SW 1271 (cell line): ENCODE data around the gene SLC6A20.

ENCODE experiments used
- DNase-seq, 2 experiments: peaks; one replicate each; lab custom pipeline; 2025; lab: John Stamatoyannopoulos, UW

SLC6A20 gene

GRCh38 chr3:45795882-45796765 lies at the start of gene SLC6A20:
Gene SLC6A20, minus strand, starts transcription at chr3:45796536. Its CDS starts 117 bp downstream, at chr3:45796419.
- no peak for DNase-seq

GRCh38 chr3:45844616-45845015 lies 48.3 kb upstream of the SLC6A20 start:
- no peak for DNase-seq

- no peak for DNase-seq
These were observed 46.7 kb upstream of the SLC6A20 start for GRCh38 chr3:45842851-45843625.

- peak; percentile 69 to 87 for DNase-seq
These were observed 45.6 kb upstream of the SLC6A20 start, which contains the start of gene LZTFL1 for GRCh38 chr3:45841757-45842491. Gene LZTFL1, minus strand, starts transcription at chr3:45842119. Its CDS starts 128 bp downstream, at chr3:45841991.

GRCh38 chr3:45841420-45841756 lies 45.1 kb upstream of the SLC6A20 start:
- DNase-seq, result peak in 1 of 2 experiments; percentile 23

GRCh38 chr3:45838466-45838865 lies 42.1 kb upstream of the SLC6A20 start:
- DNase-seq, result no peak

- no peak for DNase-seq
These were observed 36.4 kb upstream of the SLC6A20 start for GRCh38 chr3:45832699-45833098.

- DNase-seq, result no peak
These were observed 33.8 kb upstream of the SLC6A20 start for GRCh38 chr3:45830121-45830520.

GRCh38 chr3:45826908-45827307 lies 30.6 kb upstream of the SLC6A20 start:
- no peak for DNase-seq

- no peak for DNase-seq
These were observed 30.0 kb upstream of the SLC6A20 start for GRCh38 chr3:45826321-45826720.

- DNase-seq, result no peak
These were observed 24.8 kb upstream of the SLC6A20 start for GRCh38 chr3:45821127-45821526.

- DNase-seq, result no peak
These were observed 23.2 kb upstream of the SLC6A20 start for GRCh38 chr3:45819543-45819942.

GRCh38 chr3:45817831-45818522 lies 21.6 kb upstream of the SLC6A20 start:
- DNase-seq, result peak in 1 of 2 experiments; percentile 84

GRCh38 chr3:45816544-45816943 lies 20.2 kb upstream of the SLC6A20 start:
- no peak for DNase-seq

GRCh38 chr3:45814322-45814721 lies 18.0 kb upstream of the SLC6A20 start:
- no peak for DNase-seq

- DNase-seq, result no peak
These were observed 11.6 kb upstream of the SLC6A20 start for GRCh38 chr3:45807681-45808540.

- no peak for DNase-seq
These were observed 10.8 kb upstream of the SLC6A20 start for GRCh38 chr3:45807133-45807532.

GRCh38 chr3:45806072-45806471 lies 9.7 kb upstream of the SLC6A20 start:
- no peak for DNase-seq

- DNase-seq, result no peak
These were observed 7.1 kb upstream of the SLC6A20 start for GRCh38 chr3:45803252-45803935.

- no peak for DNase-seq
These were observed 5.8 kb upstream of the SLC6A20 start for GRCh38 chr3:45802146-45802545.
